Esophagus squamous epithelium (tissue), 4 donors: ENCODE measurements around the gene KCNE4.

ENCODE experiments used
- CTCF ChIP-seq, 6 experiments: fragments of 450-650 bp in 4 of 6; fragments of 200-600 bp in 2 of 6; sonication (generic) in 2 of 6; IDR thresholded peaks; one replicate each; pipeline ENCODE4 v1.5.1; 2016 to 2019; ENCODE audit warnings: antibody characterized with exemption in 6 of 6, mild to moderate bottlenecking in 4 of 6, moderate library complexity in 4 of 6
- POLR2A ChIP-seq, 4 donors: fragments of 450-650 bp; IDR thresholded peaks; one replicate each; pipeline ENCODE4 v1.6.1; 2017; ENCODE audit warnings: antibody characterized with exemption in 4 of 4, mild to moderate bottlenecking in 4 of 4, moderate library complexity in 3 of 4

- no peak for TF ChIP-seq POLR2A (IDR thresholded peaks at IDR 0.05)
- TF ChIP-seq CTCF (IDR thresholded peaks at IDR 0.05), result no peak
Measured at GRCh38 chr2:223057569-223057968, 5.6 kb downstream of the KCNE4 start.
